Activated CD8-positive, alpha-beta memory T cell treated with anti-CD3 and anti-CD28 coated beads for 36 hours (primary cell): ENCODE data around the gene ADAMTSL1. TPM values are rescaled to one million over a fixed set of nuclear protein-coding genes. Genes with fewer than 3 reads are reported as not detected.

Experiments
- CTCF ChIA-PET: fragments of 350-600 bp; sonication (Branson Sonifier 250); formaldehyde crosslinking; loops from one replicate; lab custom pipeline; 2021; ENCODE audit warnings: antibody characterized with exemption; lab: Charles Lee
- POLR2A ChIA-PET: fragments of 350-600 bp; sonication (Branson Sonifier 250); formaldehyde crosslinking; loops from one replicate; lab custom pipeline; 2021; ENCODE audit warnings: antibody characterized with exemption; lab: Charles Lee
- total RNA-seq, 2 experiments: library from RNA; stranded (reverse); gene quantifications; one replicate each; pipeline ENCODE4 v1.2.3, GENCODE V29; 2021

ADAMTSL1 gene
- total RNA-seq, 2 experiments from 2014 or later = not detected

DNA sequence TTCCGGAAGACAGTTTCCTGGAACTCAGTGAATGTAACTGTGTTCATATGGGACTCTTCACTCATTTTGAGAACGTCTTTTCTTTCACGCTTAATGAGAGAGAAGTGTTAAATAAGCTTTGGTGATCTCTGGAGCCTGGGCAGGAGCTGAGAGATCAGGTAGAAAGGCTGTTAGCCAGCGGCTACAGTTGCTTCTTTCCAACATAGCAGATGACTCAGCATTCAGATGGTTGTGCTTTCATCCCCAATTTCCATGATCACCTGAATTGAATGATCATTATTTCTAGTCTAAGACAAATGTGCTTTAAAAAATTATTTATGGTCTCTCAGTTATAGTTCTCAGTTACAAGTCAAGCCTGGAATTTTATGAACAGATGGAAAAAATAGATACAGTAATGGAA is 234.5 kb downstream of the ADAMTSL1 start:
- ChIA-PET CTCF (no interaction called here), POLR2A (no interaction called here)

DNA sequence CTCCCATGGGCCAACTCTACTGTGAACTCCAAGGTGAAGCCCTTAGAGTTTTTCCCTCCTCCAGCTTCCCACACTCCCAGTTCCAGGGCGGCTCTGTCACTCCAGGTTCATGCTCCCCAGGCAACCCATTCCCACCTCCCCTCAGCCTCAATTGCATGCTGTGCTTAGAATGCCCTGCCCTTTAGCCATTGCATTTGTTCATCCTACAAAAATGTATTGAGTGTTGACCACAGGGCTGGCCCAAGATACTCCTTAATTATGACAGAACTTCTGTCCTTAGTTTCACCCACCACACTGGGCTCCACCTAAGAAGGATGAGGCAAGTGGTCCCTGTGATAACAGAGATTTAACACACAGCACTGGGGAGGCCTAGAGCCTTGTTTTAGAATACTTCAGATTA is 236.1 kb downstream of the ADAMTSL1 start:
- ChIA-PET CTCF (no interaction called here), POLR2A (no interaction called here)

DNA sequence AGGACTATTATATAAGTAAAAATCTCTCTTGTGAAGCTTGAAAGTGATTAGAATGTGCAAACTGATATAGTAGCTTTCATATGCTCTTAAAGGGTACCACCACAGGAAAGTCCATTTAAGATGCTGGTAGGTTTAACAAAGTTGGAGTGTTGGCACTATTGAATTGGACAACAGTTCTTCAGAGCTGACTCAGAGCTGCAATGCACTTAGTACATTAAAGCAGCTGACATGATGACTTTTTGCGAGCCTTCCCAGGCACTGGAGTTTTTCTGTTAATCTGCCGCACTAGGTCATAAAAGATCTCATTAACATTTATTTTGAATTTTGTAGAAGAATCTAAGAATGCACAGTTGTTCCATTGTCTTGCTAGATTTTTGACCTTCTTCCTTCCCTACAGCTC is 243.8 kb downstream of the ADAMTSL1 start:
- ChIA-PET POLR2A (no interaction called here), CTCF (no interaction called here)

DNA sequence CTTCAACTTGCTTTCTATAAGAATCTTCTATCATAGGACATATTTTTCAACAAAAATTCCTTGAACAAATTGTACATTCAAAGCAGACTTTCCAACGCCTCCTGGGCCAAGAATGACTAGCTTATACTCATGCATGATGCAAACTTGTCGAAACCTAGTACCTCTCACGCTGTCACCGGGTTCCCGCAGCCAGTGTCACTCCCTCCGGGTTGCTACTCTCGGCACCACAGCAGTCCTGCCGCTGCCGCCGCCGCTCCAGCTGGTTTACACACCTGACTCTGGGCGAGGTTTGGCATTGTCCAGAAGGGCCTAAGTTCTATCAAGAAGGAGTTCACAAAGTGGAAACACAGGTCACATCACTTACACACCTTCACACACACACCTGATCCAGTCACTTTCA is 244.4 kb downstream of the ADAMTSL1 start:
- ChIA-PET CTCF (no interaction called here), POLR2A (no interaction called here)

DNA sequence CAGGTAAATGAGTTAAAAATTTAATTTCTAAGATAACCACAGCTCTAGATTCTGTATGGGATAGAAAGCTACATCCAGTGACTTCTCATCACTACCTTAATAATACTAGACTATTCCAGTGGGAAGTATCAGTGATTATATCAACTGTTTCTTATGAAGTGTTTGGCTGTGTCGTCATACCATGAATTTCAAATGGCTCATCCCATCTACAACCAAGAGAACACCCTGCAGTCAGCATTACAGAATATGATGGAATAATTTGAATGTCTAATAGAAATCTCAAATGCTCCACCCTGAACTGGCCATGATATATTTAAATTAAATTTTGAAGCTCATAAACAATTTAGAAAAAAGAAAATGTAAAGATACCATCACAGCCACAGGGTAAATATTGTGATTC is 245.0 kb downstream of the ADAMTSL1 start:
- CTCF ChIA-PET = no interaction called here
- POLR2A ChIA-PET = no interaction called here

DNA sequence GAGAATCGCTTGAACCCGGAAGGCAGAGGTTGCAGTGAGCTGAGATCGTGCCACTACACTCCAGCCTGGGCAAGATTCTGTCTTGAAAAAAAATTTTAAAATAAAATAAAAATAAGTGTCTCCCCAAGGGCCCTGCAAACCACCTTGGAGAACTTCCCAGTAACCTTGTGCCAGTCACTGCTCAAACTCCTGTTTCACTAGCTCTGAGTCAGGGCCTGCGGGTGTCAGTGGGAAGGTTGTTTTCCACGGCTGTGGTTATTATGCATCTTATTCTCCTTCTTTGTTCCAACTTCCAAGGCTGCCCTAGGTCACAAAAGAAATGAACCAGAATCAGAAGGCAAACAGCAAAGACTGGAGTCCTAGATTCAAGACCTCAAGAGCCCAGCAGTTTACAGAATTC is 246.7 kb downstream of the ADAMTSL1 start:
- CTCF ChIA-PET = no interaction called here
- POLR2A ChIA-PET = no interaction called here

DNA sequence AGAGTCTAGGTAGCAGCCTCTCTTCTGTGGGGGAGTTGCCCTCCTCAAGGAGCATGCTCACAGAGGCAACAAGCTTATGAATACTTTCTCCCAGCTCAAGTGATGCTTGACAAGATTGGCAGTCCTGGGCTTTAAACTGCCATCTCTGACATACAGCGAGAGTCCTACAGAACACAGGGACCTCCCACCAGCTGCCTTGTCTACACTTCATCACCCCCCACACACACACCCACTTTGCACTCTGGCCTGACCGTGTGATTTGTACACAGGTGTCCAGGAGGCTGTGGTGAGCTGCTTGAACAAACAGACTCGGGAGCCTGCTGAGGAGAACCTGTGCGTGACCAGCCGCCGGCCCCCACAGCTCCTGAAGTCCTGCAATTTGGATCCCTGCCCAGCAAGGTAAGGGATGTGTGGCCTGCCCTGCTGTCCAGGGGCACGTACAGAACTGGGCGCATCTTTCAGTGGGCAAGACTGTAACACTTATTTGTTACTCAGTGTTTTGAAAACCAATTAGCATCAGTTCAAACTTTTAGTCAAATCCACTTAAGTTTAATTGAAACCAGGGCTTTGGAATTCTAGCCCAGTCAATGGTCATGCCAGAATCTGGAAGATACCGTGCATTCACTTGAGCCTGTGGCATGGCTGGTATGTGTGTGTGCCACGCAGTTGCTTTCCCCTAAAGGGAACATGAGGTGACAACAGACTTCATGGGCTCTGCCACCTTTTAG is 247.5 kb downstream of the ADAMTSL1 start:
- ChIA-PET POLR2A (no interaction called here), CTCF (no interaction called here)

DNA sequence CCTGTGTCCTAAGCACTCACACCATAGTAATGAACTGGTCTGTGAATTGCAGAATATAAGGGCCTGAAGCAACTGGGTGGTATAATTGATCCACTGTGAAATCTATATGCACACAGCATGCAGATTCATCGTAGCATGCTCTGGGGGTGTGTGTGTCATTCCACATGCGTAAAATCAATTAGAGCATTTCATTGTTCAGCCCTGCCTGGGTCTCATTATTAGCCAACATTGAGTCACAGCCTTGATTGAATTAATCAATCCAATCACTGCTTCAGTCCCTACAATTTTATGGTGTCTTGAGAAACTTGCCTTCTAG is 248.0 kb downstream of the ADAMTSL1 start:
- ChIA-PET POLR2A (no interaction called here), CTCF (no interaction called here)

DNA sequence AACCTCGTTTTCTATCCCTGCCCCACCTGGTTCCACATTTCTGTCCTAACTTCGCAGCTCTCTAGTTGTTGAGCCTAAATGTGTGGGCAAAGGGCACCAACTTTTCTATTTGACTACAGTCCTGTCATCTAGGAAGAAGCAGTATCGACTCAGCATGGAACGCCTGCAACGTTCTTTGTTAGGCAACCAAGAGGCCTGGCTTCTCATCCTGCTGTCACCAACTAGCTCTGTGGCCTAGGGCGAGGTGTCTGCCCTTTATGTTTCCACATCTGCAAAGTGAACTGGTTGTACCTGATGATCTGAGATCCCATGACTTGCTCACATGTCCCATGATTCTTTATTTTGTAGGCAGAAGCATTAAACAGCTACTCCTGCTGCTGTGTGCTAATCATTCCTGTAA is 248.9 kb downstream of the ADAMTSL1 start:
- ChIA-PET CTCF (no interaction called here), POLR2A (no interaction called here)

DNA sequence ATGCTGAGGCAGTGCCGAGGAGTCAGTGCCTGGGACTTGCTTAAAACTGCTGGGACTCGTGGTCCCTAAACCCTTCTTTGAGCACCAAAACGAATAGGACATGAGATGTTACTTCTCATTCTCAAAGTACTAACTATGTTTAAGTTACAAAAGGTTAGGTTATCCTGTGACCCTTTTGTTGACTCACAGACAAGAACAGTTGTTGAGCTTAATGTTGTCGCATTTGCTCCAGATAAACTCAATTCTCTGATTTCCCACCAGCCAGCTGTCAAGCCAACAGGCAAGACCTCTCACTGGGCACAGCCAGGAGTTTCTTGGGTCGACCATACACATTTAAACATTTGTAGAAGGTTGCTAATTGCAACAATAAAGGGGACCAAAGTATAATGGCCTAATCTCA is 249.4 kb downstream of the ADAMTSL1 start:
- POLR2A ChIA-PET = no interaction called here
- CTCF ChIA-PET = no interaction called here

DNA sequence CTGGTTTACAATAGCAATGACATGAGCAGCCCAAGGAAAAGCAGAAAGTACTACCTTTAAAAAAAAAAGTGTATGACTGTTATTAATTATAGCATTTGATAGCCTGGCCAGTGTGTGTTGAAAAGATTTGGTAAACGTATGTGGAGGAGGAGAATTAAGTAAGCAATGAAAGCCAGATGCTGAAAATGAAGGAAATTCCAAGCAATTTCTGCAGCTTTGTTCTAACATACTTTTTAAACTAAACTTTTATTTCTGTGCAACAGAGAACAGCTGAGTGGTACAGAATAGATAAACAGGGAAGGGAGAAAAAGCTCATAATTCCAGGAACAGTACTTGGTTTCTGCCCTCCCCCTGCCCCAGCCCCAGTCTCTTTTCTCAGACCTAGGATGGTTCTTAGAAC is 252.6 kb downstream of the ADAMTSL1 start:
- ChIA-PET POLR2A (no interaction called here), CTCF (no interaction called here)

DNA sequence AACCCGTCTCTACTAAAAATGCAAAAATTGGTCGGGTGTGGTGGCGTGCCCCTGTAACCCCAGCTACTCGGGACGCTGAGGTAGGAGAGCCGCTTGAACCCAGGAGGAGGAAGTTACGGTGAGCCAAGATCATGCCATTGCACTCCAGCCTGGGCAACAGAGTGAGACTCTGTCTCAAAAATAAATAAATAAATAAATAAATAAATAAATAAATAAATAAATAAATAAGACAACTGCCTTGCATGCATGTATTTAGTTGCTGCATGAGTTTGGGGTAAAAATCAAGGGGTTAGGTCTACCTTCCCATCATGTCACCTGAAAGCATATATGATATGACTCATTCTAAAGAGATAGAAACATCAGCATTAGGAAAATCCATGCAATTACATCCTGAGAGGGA is 254.0 kb downstream of the ADAMTSL1 start:
- CTCF ChIA-PET = no interaction called here
- POLR2A ChIA-PET = no interaction called here

DNA sequence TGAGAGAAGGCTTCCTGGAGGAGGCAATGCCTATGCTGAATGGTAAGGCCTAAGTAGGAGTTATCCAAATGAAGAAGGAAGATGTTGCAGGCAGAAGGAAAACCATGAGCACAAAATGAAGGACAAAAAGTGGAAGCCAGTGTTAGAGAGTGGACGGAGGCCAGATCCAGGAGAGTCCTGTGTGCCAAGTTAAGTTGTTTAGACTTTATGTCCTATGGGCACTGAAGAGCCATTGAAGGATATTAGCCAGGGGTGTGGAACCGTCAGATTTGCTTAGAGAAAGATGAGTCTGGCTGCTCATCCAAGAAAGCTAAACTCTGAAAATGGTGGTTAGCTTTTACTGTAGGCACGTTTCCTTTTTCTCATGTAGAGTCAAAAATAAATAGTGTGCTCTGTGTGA is 254.7 kb downstream of the ADAMTSL1 start:
- POLR2A ChIA-PET = no interaction called here
- CTCF ChIA-PET = no interaction called here

DNA sequence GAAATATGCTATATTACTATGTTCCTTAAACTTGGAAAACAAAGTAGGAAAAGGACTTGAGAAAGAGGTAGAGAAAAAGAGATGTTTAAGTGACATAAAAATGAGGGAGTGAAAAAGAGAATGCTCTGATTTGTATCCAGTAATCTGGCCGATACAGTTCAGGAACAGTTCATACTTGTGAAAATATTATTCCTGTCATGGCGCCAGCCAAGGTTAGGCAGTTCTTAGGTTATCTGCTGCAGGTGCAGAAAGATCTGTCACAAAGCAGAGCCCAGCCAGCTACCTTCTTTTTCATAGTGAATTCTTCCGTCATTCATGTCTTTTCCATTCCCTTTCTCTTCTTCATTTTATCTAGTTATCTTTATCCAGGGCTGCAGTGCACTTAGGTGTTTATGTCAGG is 256.3 kb downstream of the ADAMTSL1 start:
- ChIA-PET CTCF (no interaction called here), POLR2A (no interaction called here)

DNA sequence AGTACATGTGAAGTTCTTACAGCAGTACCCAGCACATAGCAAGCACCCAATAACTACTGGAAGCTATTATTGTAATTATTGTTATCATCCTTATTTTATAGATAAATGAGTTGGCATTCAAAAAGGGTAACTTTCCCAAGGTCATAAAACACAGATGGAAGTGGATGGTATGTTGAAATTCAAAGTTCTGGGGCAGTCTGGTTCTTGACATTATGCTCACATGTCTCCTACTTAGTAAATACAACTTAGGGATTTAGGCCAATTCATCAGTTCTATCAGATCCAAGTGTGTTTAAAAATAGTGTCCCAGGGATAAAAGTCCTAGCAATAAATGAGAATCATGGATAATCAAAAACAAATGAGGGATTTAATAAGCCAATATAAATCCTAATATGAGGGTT is 265.2 kb downstream of the ADAMTSL1 start:
- POLR2A ChIA-PET = no interaction called here
- CTCF ChIA-PET = no interaction called here

DNA sequence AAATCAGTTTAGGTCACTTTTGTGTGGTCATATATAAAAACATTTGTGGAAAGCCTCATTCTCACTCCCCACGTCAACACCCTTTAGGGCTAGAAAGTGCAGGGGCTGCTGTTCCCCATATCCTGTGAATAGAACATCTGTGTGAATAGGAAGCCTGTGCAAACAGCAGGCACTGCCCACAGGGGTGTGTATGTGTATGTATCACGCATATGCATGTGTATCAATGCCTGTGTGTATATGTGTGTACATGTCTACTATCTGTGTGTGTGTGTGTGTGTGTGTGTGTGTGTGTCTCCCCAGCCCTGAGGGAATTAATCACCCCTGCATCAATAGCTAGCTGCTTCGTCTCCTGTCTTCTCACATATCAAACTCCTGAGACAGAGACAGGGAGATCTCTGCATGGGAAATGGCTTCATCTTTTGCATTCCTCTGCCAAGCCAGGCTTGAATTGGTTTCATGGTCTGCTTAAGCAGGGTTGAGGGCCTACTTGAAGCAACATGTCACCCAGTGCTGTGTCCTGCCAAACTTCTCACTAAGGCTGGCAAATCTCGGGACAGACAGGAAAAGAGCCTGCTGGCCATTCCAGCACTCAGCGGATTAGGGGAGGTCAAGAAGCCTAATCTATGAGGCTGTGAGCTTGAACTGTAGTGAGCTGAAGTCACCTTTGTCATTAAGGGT is 265.8 kb downstream of the ADAMTSL1 start:
- CTCF ChIA-PET = no interaction called here
- POLR2A ChIA-PET = no interaction called here

DNA sequence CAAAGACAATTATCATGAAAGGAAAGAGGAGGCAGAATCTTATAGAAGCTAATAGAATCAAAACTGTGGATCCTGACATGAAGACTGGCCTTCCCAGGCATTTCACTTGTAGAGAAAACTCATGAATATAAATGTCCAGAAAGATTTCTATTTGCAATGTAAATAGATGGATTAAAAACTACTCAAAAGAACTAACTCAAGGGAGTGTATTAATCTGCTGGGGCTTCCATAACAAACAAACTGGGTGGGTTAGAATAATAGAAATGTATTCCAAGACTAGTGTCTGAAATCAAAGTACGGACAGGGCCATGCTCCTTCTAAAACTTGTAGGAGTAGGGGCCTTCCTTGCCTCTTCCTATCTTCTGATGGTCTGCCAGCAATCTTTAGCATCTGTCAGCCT is 267.4 kb downstream of the ADAMTSL1 start:
- POLR2A ChIA-PET = no interaction called here
- CTCF ChIA-PET = no interaction called here

DNA sequence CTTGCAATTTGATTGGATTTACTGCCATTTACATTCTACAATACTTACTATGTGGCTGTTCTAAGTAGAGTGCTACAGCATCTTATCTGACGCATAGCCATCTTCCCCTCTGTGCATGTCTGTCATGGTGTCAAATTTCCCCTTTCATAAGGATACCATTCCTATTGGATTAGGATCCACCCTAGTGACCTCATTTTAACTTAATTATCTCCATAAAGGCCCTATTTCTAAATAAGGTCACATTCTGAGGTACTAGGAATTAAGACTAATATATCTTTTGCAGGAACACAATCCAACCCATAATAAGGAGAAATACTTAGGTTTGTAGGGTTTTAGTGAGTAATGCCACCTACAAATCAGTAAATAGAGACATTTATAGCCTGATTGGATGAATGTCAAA is 268.0 kb downstream of the ADAMTSL1 start:
- ChIA-PET POLR2A (no interaction called here), CTCF (no interaction called here)

DNA sequence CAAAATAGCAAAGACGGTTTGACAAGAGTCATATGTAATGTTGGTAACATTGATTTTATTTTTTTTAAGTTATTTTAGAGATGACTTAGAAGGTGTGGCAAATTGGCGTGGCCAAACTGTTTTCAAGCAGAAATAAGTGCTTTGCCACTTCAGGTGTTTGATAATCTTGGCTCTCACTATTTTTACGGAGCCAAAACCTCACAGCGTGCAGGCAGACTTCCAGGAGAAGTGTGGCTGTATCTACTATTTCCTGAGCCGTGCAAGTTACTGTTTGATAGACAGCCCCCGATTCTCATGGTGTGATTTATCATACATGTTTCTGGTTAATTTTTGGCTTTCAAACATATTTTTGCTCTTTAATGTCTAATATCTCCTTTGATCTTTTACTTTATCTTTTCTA is 269.5 kb downstream of the ADAMTSL1 start:
- ChIA-PET CTCF (no interaction called here), POLR2A (no interaction called here)

DNA sequence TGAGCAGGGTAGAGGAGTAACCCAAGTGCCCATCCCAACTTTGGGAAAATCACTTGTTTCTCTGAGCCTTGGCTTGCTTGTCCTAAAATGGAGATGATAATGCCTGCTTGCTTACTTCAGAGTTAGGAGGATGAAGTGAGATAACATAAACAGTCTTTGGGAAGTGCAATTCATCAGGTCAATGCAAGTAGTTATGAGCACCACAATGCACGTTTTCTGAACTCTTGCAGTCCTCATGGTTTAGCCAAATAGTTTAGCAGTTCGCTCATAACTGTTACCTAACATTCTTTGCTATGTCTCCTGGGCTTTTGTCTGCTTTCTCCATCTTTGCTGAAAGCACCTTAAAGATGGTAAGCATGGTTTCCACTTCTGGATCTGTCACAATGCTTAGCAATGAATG is 270.0 kb downstream of the ADAMTSL1 start:
- CTCF ChIA-PET = no interaction called here
- POLR2A ChIA-PET = no interaction called here

DNA sequence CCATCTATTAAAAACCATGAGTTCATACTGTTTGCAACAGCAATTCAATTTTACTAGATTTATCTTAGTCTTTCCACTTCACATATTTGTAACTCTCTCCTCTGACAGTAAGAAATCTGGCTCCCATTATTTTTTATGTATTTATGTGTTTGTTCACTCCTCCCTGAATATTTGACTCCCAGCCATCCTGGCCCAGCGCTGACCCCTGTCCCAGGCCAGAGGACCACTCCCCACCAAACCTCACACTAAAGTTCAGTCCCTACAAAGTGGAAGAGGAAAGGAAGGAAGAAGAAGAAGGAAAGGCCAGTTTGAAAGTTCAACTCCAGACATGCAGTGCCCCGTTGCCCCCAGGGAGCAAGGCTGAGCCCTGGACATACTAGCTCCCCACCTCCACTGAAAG is 271.8 kb downstream of the ADAMTSL1 start:
- ChIA-PET CTCF (no interaction called here), POLR2A (no interaction called here)

DNA sequence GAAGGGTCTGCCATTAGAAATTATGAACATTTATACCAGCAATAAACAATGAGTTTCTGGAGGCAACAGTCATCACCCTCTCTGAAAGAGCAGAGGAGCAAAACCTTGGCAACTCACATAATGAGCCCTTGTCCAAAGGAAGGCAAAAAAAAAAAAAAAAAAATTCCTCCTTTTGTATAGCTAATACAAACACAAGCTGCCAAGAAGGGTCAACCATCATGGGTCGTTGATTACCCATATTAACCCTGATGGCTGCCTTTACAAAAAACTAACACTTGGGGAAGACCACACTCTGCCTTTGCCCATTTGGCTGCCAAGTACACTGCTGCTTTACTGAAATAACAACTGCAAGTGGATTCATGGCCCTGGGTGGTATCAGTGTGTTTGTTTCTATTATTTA is 272.7 kb downstream of the ADAMTSL1 start:
- ChIA-PET POLR2A (no interaction called here), CTCF (interaction anchor here (0.6 kb wide), 1 partner anchor 10 kb away, joined by 3 read pairs; no protein-coding TSS in a partner anchor)
